K562 (cell line): ENCODE measurements around the gene CFAP97D1. TPM values are rescaled to one million over a fixed set of nuclear protein-coding genes. Genes with fewer than 3 reads are reported as not detected.
A peak's percentile ranks its signal among the peaks of the same experiment; 100 is the strongest.

Experiments
- ATAC-seq: fragments of 200-7000 bp; cut with Tn5 transposase; 3 replicates; pipeline ENCODE4 v1.9.1; 2020; ENCODE audit warnings: moderate library complexity
- BruUV-seq: library from RNA; stranded (reverse); fragments of 400-500 nt; replicated peaks from 2 replicates; lab custom pipeline; 2021; lab: Mats Ljungman, UMichigan
- CTCF ChIA-PET: fragments of 300-600 bp; formaldehyde crosslinking; extraction: SDS; loops from one replicate; lab custom pipeline; 2021; ENCODE audit warnings: low intra/inter-chr PET ratio; lab: Yijun Ruan, JAX
- POLR2A ChIA-PET: fragments of 300-600, 350-650 bp; sonication (Branson Sonifier 250); formaldehyde crosslinking; extraction: SDS; loops from one replicate; lab custom pipeline; 2021; ENCODE audit warnings: antibody characterized with exemption, inconsistent platforms; lab: Yijun Ruan, JAX
- DNase-seq, 4 experiments: peaks; one replicate each; pipeline versions ENCODE4 v3.0.0 to v3.0.0-alpha.2; 2011 to 2018; ENCODE audit warnings: low spot score in 3 of 4, mixed read lengths in 3 of 4; ENCODE audit errors: extremely low read depth in 1 of 4
- FAIRE-seq: peaks from 2 replicates; lab custom pipeline; 2011; peaks lifted over from hg19 to GRCh38; lab: Jason Lieb, UNC
- H2AFZ ChIP-seq: 2 replicates; pipeline ENCODE4 v1.6.0; 2011; ENCODE audit warnings: low read depth, low read length, control low read depth, inconsistent platforms
- H3K27ac ChIP-seq: fragments of 200-600 bp; 3 replicates; pipeline ENCODE4 v1.8.0; 2011; ENCODE audit warnings: low read depth, mild to moderate bottlenecking, control low read depth, inconsistent platforms, low read length, moderate library complexity, mixed read lengths; ENCODE audit errors: extremely low read depth
- H3K27me3 ChIP-seq, 2 experiments: fragments of 300-600 bp in 1 of 2; 2 replicates in 1 of 2; 3 replicates in 1 of 2; pipeline versions ENCODE4 v1.6.0 to v1.8.0; 2011; ENCODE audit warnings: inconsistent platforms in 2 of 2, low read length in 2 of 2, mild to moderate bottlenecking in 1 of 2, mixed read lengths in 1 of 2, moderate library complexity in 1 of 2; ENCODE audit not compliant: control insufficient read depth in 2 of 2, insufficient read depth in 2 of 2
- H3K36me3 ChIP-seq: fragments of 300-600 bp; 3 replicates; pipeline ENCODE4 v1.8.0; 2011; ENCODE audit warnings: mild to moderate bottlenecking, low read length, inconsistent platforms; ENCODE audit not compliant: control insufficient read depth, insufficient read depth
- H3K4me1 ChIP-seq, 2 experiments: fragments of 200-600 bp in 1 of 2; replicated peaks in 1 of 2; 2 replicates in 1 of 2; 3 replicates in 1 of 2; pipeline versions ENCODE4 v1.5.1 to v1.8.0; 2011; ENCODE audit warnings: inconsistent platforms in 2 of 2, low read length in 2 of 2, mild to moderate bottlenecking in 1 of 2, mixed read lengths in 1 of 2, moderate library complexity in 1 of 2; ENCODE audit not compliant: control insufficient read depth in 2 of 2, insufficient read depth in 2 of 2
- H3K4me2 ChIP-seq: 2 replicates; pipeline ENCODE4 v1.6.1; 2011; ENCODE audit warnings: low read length, control low read depth, inconsistent platforms, mixed read lengths; ENCODE audit not compliant: insufficient read depth
- H3K4me3 ChIP-seq: fragments of 200-600 bp; sonication (generic), shearing (Covaris generic); 2 replicates; pipeline ENCODE4 v1.5.1; 2016; ENCODE audit warnings: control low read depth, inconsistent platforms
- H3K79me2 ChIP-seq: fragments of 200-600 bp; 3 replicates; pipeline ENCODE4 v1.8.0; 2011; ENCODE audit warnings: low read length, inconsistent platforms; ENCODE audit not compliant: control insufficient read depth, insufficient read depth
- H3K9ac ChIP-seq, 2 experiments: 2 replicates each; pipeline versions ENCODE4 v1.6.0 to v1.6.1; 2011; ENCODE audit warnings: low read depth in 2 of 2, low read length in 2 of 2, control low read depth in 1 of 2, inconsistent platforms in 1 of 2, mild to moderate bottlenecking in 1 of 2, mixed read lengths in 1 of 2; ENCODE audit not compliant: insufficient read depth in 1 of 2
- H3K9me1 ChIP-seq: one replicate; pipeline ENCODE4 v1.6.0; 2011; ENCODE audit warnings: inconsistent platforms, mild to moderate bottlenecking, low read length, moderate library complexity; ENCODE audit not compliant: control insufficient read depth, insufficient read depth
- H3K9me3 ChIP-seq: replicated peaks from 2 replicates; pipeline ENCODE4 v1.5.1; 2011; ENCODE audit warnings: low read depth, low read length, inconsistent platforms; ENCODE audit not compliant: control insufficient read depth, insufficient read depth
- H4K20me1 ChIP-seq: replicated peaks from 2 replicates; pipeline ENCODE4 v1.6.1; 2011; ENCODE audit warnings: low read length, inconsistent platforms, mixed read lengths; ENCODE audit not compliant: control insufficient read depth, insufficient read depth
- COPS2 ChIP-seq: fragments of 450-650 bp; conservative IDR thresholded peaks from 2 replicates; pipeline ENCODE4 v1.6.1; 2016; ENCODE audit warnings: mild to moderate bottlenecking, moderate library complexity
- POLR2G ChIP-seq: fragments of 200-400 bp; formaldehyde crosslinking; IDR thresholded peaks from 2 replicates; pipeline ENCODE4 v1.6.1; 2017; ENCODE audit warnings: low read depth, mild to moderate bottlenecking, antibody characterized with exemption, low read length, moderate library complexity
- RBM34 ChIP-seq: fragments of 200-400 bp; formaldehyde crosslinking; IDR thresholded peaks from 2 replicates; pipeline ENCODE4 v1.6.1; 2018; ENCODE audit warnings: low read length, borderline replicate concordance; ENCODE audit not compliant: insufficient read depth
- SNAPC5 ChIP-seq: fragments of 250-450 bp; sonication (Bioruptor Pico); IDR thresholded peaks from 2 replicates; pipeline ENCODE4 v1.8.0; 2021; ENCODE audit warnings: moderate library complexity, mild to moderate bottlenecking, inconsistent platforms
- YY1 ChIP-seq, 3 experiments: IDR thresholded peaks; 2 replicates each; pipeline ENCODE4 v1.6.1; 2011; ENCODE audit warnings: low read length in 2 of 3, mild to moderate bottlenecking in 2 of 3, moderate library complexity in 2 of 3, borderline replicate concordance in 1 of 3, control low read depth in 1 of 3, low read depth in 1 of 3; ENCODE audit not compliant: insufficient read depth in 3 of 3, insufficient replicate concordance in 2 of 3, control insufficient read depth in 1 of 3, insufficient read length in 1 of 3; ENCODE audit errors: extremely low read depth in 1 of 3
- ZNF583 ChIP-seq: fragments of 250-450 bp; sonication (Bioruptor Pico); IDR thresholded peaks from 2 replicates; pipeline ENCODE4 v1.4.0; 2020
- WGBS: fragments of 100-300 bp; shearing (Covaris generic); methylation state at CpG from one replicate; pipeline ENCODE4 v1.1.6; 2016; ENCODE audit warnings: low coverage, mixed read lengths; ENCODE audit not compliant: insufficient coverage; ENCODE audit errors: missing lambda C conversion rate; 5-methylcytosine and 5-hydroxymethylcytosine counted together
- in situ Hi-C: fragments of 300-500 bp; cut with MboI; formaldehyde crosslinking; loops from 4 replicates; pipeline ENCODE4 v1.15.0; 2018; ENCODE audit warnings: inconsistent platforms, mixed read lengths
- intact Hi-C: fragments of 100-400 bp; cut with micrococcal nuclease; formaldehyde crosslinking; loops from 2 replicates; pipeline ENCODE4 v1.14.2; 2022
- polyA plus RNA-seq, 8 experiments: library from polyadenylated mRNA; depleted of rRNA in 4 of 8; stranded (reverse) in 5 of 8; unstranded in 3 of 8; fragments of >200 nt; fragmentation: Nextera tagmentation in 2 of 8; fragmentation: Illumina TruSeq in 1 of 8; extraction: Ambion mirVana in 2 of 8; extraction: Trizol in 1 of 8; gene quantifications; 2 replicates each; pipeline versions ENCODE4 v1.2.1 to v1.2.3, GENCODE V29; 2011 to 2014; ENCODE audit warnings: inconsistent platforms in 1 of 8, missing spikeins in 1 of 8
- total RNA-seq, 7 experiments: library from RNA; depleted of rRNA in 6 of 7; stranded (reverse); fragments of >200 nt in 6 of 7; fragmentation: Illumina TruSeq in 2 of 7; extraction: Trizol in 2 of 7; gene quantifications; 2 replicates each; pipeline versions ENCODE4 v1.2.1 to v1.2.3, GENCODE V29; 2011 to 2021; ENCODE audit warnings: low replicate concordance in 1 of 7

CFAP97D1 gene
- total and polyA plus RNA-seq, 9 of the 15 experiments (the other 6 are each of a cell fraction or from before 2014, with no cell fraction given), result not detected

GRCh38 chr17:43816336-43817320 is 36.4 kb downstream of the CFAP97D1 start:
- ChIA-PET CTCF (no interaction called here), POLR2A (interaction anchor here (0.6 to 3.5 kb wide), 5 partner anchors 11 to 280 kb away, joined by 3 to 32 read pairs (median 3); partner anchors contain the start of gene CFAP97D1)
- H3K4me1 ChIP-seq, result peaks cover 0 to 3% of the 10 kb centered on the region in 2 experiments; a peak in 1 of 5 replicates
- no peak overlapping the region for H3K9ac ChIP-seq
- H3K4me3 ChIP-seq, result no peak overlapping the region
- H3K27me3 ChIP-seq, result 0 out of 5 replicates have a peak, but pooled peaks cover 0 to 9% of the 10 kb centered on the region in 2 experiments
- no peaks in the 10 kb centered on the region for H3K79me2 ChIP-seq
- WGBS, result 51% methylated on average over 23 of the region's 24 CpGs
- TF ChIP-seq RBM34, result no peak
- no peak for TF ChIP-seq COPS2
- no peak for TF ChIP-seq ZNF583 (CRISPR knock-in tag)
- 0 out of 2 replicates have a peak, but pooled peaks have one; percentile 21 for TF ChIP-seq POLR2G
- TF ChIP-seq SNAPC5 (CRISPR knock-in tag), result no peak
- no peak for TF ChIP-seq YY1 (IDR thresholded peaks at IDR 0.05; ENCODE audit: borderline replicate concordance in 1 of 3, control insufficient read depth in 1 of 3, extremely low read depth in 1 of 3, insufficient read depth in 3 of 3, insufficient read length in 1 of 3, insufficient replicate concordance in 2 of 3, low read depth in 1 of 3, low read length in 2 of 3)
- no peak for FAIRE-seq
- intact Hi-C loops, result no loop called here
- no TSS peak for BruUV-seq
- no peaks in the 10 kb centered on the region for H3K9me1 ChIP-seq
- DNase-seq, result no peak
- no peaks in the 10 kb centered on the region for H3K36me3 ChIP-seq
- in situ Hi-C loops, result no loop called here
- H4K20me1 ChIP-seq, result no peaks in the 10 kb centered on the region
- no peak for ATAC-seq
- no peaks in the 10 kb centered on the region for H3K9me3 ChIP-seq
- H2AFZ ChIP-seq, result no peak overlapping the region
- no peak overlapping the region for H3K4me2 ChIP-seq
- no peak overlapping the region for H3K27ac ChIP-seq
